DMS 273 treated with DMSO at 0.1 percent for 48 hours (cell line): Measurements from ENCODE around the gene CRYGA.
"Not testable (repeated sequence)": the region's sequence is repeated elsewhere in the genome, so short reads cannot be mapped to it uniquely, and the experiment has no call there.

Experiments
- DNase-seq: peaks from one replicate; lab custom pipeline; 2025; lab: John Stamatoyannopoulos, UW

CRYGA gene

DNA sequence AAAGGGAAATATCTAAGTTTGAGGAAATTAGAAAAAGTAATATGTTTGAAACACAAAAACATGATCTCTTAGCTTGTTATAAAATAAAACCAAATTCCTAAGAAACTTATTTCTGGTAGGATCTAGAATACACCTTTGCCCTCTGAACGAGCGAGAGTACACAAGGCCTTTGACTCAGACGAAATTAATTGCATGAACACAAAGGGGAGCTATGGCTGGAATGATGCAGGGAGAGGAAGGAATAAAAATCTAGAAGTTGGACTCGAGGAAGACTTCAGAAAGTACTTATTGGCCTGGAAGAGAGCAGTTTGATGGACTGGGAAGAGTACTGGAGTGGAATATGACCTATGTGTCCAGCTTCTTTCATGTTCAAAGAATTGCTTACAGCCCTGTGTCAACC lies 38.1 kb downstream of the CRYGA start:
- no peak for DNase-seq

DNA sequence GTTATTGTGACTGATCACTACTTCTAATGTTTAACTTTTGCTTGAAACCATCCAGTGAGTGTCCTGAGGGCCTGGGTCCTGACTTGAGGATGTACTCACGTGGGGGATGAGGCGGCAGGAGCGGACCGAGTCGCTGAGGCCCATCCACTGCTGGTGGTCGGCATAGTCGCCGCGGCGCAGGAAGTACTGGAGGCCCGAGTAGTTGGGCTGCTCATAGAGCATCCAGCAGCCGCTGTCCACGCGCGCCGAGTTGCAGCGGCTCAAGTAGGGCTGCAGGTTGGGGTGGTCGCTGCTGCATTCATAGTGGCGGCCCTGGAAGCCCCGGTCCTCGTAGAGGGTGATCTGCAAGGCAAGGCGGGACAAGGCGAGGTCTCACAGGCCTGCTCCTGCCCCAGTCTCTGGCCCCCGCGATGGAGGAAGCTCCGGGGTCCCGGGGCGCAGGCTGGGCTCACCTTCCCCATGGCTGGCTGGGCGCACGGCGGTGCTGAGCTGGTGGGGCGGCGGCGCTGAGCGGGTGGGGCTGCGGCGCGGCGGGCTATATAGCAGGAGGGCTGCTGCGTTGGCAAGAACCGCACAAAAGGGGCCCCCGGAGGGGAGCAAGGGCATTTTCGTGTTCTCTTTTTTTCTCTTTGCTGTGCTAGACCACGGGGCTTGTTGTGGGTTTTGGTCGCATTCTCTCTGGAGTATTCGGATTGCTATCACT lies 39.2 kb downstream of the CRYGA start, which contains the start of gene CRYGD:
Gene CRYGD (minus strand): TSS at position 512 of the 703 bp plus-strand sequence. CDS start 51 bp downstream, at position 461.
- DNase-seq, result not testable (repeated sequence)

DNA sequence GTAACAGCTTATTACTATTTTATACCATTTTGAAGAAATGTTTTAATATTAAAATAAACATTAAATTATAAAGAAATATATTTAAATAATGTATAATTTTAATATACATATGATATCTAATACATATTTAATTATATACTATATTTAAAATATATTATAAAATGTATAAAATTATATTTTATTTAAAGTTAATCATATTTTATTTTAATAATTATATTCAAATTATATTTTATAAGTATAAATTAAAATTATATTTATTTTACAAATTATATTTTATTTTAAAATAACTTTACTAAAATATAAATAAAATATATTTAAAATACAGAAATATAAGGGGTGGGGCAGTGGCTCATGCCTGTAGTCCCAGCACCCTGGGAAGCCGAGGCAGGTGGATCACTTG lies 41.1 kb downstream of the CRYGA start:
- no peak for DNase-seq

DNA sequence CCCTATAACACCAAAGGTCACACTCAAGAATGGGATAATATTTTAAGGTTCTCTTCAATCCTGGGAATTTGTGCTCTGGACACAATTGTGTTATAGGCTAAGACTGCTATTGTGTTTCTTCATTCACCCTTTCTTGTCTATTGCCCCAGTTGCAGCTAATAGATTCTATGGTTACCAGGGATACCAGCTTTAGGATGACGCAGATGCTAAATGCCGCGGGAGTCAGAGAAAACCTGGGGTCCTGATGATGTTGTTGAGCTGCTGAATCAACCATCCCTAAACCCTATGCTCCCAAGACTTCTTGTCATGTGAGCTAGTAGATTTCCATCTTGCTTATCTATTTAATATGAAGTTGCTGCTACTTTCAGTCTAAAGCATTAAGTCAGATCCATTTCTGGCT lies 44.5 kb downstream of the CRYGA start:
- DNase-seq, result no peak

DNA sequence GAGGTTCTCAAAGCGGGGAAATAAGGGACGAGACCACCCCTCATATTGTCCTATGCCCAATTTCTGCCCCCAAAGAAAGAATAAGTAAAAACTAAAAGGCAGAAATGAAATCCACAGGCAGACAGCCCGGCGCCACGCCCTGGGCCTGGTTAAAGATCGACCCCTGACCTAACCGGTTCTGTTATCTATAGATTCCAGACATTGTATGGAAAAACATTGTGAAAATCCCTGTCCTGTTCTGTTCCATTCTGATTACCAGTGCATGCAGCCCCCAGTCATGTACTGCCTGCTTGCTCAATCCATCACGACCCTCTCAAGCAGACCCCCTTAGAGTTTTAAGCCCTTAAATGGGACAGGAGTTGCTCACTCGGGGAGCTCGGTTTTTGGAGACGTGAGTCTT lies 46.0 kb downstream of the CRYGA start:
- DNase-seq, result not testable (repeated sequence)

DNA sequence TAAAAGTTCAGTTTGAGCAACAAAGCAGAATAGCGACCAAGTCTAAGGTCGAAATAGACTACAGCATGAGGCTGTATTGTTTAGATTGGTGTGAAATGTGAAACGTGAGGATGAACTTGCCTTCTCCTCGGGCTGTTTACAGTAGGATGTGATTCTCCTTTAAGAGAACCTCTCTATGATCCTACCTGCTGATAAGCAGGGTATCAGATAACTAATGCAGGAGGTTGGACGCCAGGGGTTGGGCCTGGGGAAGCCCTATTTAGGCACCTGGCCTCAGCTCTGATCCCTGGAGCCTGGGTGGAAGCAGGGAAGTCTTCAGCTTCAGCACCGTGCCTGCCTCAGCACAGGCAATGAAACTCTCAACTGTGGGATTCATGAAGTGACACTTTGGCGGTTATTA lies 50.4 kb downstream of the CRYGA start:
- DNase-seq, result no peak

DNA sequence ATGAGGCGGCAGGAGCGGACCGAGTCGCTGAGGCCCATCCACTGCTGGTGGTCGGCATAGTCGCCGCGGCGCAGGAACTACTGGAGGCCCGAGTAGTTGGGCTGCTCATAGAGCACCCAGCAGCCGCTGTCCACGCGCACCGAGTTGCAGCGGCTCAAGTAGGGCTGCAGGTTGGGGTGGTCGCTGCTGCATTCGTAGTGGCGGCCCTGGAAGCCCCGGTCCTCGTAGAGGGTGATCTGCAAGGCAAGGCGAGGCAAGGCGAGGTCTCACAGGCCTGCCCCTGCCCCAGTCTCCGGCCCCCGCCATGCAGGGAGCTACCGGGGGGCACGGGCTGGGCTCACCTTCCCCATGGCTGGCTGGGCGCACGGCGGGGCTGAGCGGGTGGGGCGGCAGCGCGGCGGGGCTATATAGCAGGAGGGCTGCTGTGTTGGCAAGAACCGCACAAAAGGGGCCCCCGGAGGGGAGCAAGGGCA lies 51.1 kb downstream of the CRYGA start:
- not testable (repeated sequence) for DNase-seq
